ENCODE results near the gene GSKIP. TPM values are rescaled to one million over a fixed set of nuclear protein-coding genes. Genes with fewer than 3 reads are reported as not detected.

Gene GSKIP
- total and polyA plus RNA-seq, 2 experiments from 2014 or later: 34.0 to 46.6 TPM

GRCh38 chr14:96359959-96360358, 3.4 kb upstream of the GSKIP start:
- Histone ChIP-seq H3K4me2 (peak overlapping the region; percentile 87), H3K27ac (no peak overlapping the region), H2AFZ (no peak overlapping the region), H3K4me3 (no peak overlapping the region), H3K9me2 (replicated peaks; ENCODE audit: insufficient read depth) (no peaks in the 10 kb centered on the region), H3K79me2 (peaks cover 86% of the 10 kb centered on the region), H3K9me3 (ENCODE audit: low read depth) (no peaks in the 10 kb centered on the region), H4K20me1 (ENCODE audit: insufficient read depth, poor library complexity, severe bottlenecking) (peaks cover 12% of the 10 kb centered on the region), H3K4me1 (ENCODE audit: insufficient read depth) (peaks cover 12% of the 10 kb centered on the region), H3K36me3 (replicated peaks; ENCODE audit: insufficient read depth, low read depth) (no peaks in the 10 kb centered on the region), H3K27me3 (no peaks in the 10 kb centered on the region)
- no peak for DNase-seq (ENCODE audit: low spot score)
- TF ChIP-seq EZH2 (IDR thresholded peaks at IDR 0.05; ENCODE audit: borderline replicate concordance) (no peak), EZH2phosphoT487 (IDR thresholded peaks at IDR 0.05; ENCODE audit: low read depth, severe bottlenecking, unreplicated experiment) (no peak), CTCF (IDR thresholded peaks at IDR 0.05; ENCODE audit: poor library complexity) (no peak)

GRCh38 chr14:96362071-96362964, 1.0 kb upstream of the GSKIP start:
- Histone ChIP-seq H3K9me3 (ENCODE audit: low read depth) (no peaks in the 10 kb centered on the region), H3K79me2 (peaks cover 87% of the 10 kb centered on the region), H3K9me2 (replicated peaks; ENCODE audit: insufficient read depth) (no peaks in the 10 kb centered on the region), H3K4me1 (ENCODE audit: insufficient read depth) (peaks cover 12% of the 10 kb centered on the region), H3K4me2 (peak overlapping the region; percentile 87), H3K36me3 (replicated peaks; ENCODE audit: insufficient read depth, low read depth) (no peaks in the 10 kb centered on the region), H2AFZ (peak overlapping the region; percentile 69), H3K27ac (peak overlapping the region; percentile 92), H3K4me3 (peak overlapping the region; percentile 76), H4K20me1 (ENCODE audit: insufficient read depth, poor library complexity, severe bottlenecking) (peaks cover 11% of the 10 kb centered on the region), H3K27me3 (no peaks in the 10 kb centered on the region)
- 1% methylated on average over 27 of the region's 27 CpGs for WGBS (ENCODE audit: low lambda C conversion rate, missing lambda C conversion rate)
- DNase-seq (ENCODE audit: low spot score): peak; percentile 84
- TF ChIP-seq EZH2phosphoT487 (IDR thresholded peaks at IDR 0.05; ENCODE audit: low read depth, severe bottlenecking, unreplicated experiment) (no peak), CTCF (IDR thresholded peaks at IDR 0.05; ENCODE audit: poor library complexity) (no peak), EZH2 (IDR thresholded peaks at IDR 0.05; ENCODE audit: borderline replicate concordance) (no peak)

- Histone ChIP-seq H3K27me3 (no peaks in the 10 kb centered on the region), H3K9me2 (replicated peaks; ENCODE audit: insufficient read depth) (no peaks in the 10 kb centered on the region), H3K4me1 (ENCODE audit: insufficient read depth) (peaks cover 12% of the 10 kb centered on the region), H3K9me3 (ENCODE audit: low read depth) (no peaks in the 10 kb centered on the region), H3K79me2 (peaks cover 87% of the 10 kb centered on the region), H3K4me2 (peak overlapping the region; percentile 94), H4K20me1 (ENCODE audit: insufficient read depth, poor library complexity, severe bottlenecking) (peaks cover 11% of the 10 kb centered on the region), H3K27ac (peak overlapping the region; percentile 91), H3K36me3 (replicated peaks; ENCODE audit: insufficient read depth, low read depth) (no peaks in the 10 kb centered on the region), H2AFZ (peak overlapping the region; percentile 67), H3K4me3 (peak overlapping the region; percentile 87)
- no peak for TF ChIP-seq EZH2 (IDR thresholded peaks at IDR 0.05; ENCODE audit: borderline replicate concordance)
- TF ChIP-seq CTCF (IDR thresholded peaks at IDR 0.05; ENCODE audit: poor library complexity): no peak
- WGBS (ENCODE audit: low lambda C conversion rate, missing lambda C conversion rate): 1% methylated on average over 36 of the region's 38 CpGs
- peak; percentile 75 for DNase-seq (ENCODE audit: low spot score)
Measured at GRCh38 chr14:96363751-96364336, 518 bp downstream of the GSKIP start.
